Hepatocyte (in vitro differentiated cells): ENCODE data around the gene ATP2B3. TPM values are rescaled to one million over a fixed set of nuclear protein-coding genes. Genes with fewer than 3 reads are reported as not detected.

Experiments
- DNase-seq: peaks from one replicate; pipeline ENCODE4 v3.0.0-alpha.2; 2016; ENCODE audit warnings: low spot score
- H2AFZ ChIP-seq: fragments of 200-600 bp; sonication (generic); 2 replicates; pipeline ENCODE4 v1.6.0; 2016; ENCODE audit warnings: antibody characterized with exemption, mild to moderate bottlenecking
- H3K27ac ChIP-seq: fragments of 200-600 bp; sonication (generic); 2 replicates; pipeline ENCODE4 v1.5.1; 2016; ENCODE audit warnings: mild to moderate bottlenecking
- H3K27me3 ChIP-seq: fragments of 200-600 bp; sonication (generic); 2 replicates; pipeline ENCODE4 v1.6.1; 2016
- H3K36me3 ChIP-seq: fragments of 200-600 bp; sonication (generic); replicated peaks from 2 replicates; pipeline ENCODE4 v1.5.1; 2016; ENCODE audit warnings: low read depth; ENCODE audit not compliant: insufficient read depth
- H3K4me1 ChIP-seq: fragments of 200-600 bp; sonication (generic); 2 replicates; pipeline ENCODE4 v1.5.1; 2016; ENCODE audit warnings: mild to moderate bottlenecking, moderate library complexity; ENCODE audit not compliant: insufficient read depth
- H3K4me2 ChIP-seq: fragments of 200-600 bp; sonication (generic); 2 replicates; pipeline ENCODE4 v1.6.0; 2016
- H3K4me3 ChIP-seq: fragments of 200-600 bp; sonication (generic); 2 replicates; pipeline ENCODE4 v1.5.1; 2016; ENCODE audit warnings: mild to moderate bottlenecking
- H3K79me2 ChIP-seq: fragments of 200-600 bp; sonication (generic); 2 replicates; pipeline ENCODE4 v1.6.0; 2017; ENCODE audit warnings: mild to moderate bottlenecking
- H3K9me2 ChIP-seq: fragments of 200-600 bp; sonication (generic); replicated peaks from 2 replicates; pipeline ENCODE4 v1.6.0; 2017; ENCODE audit warnings: mild to moderate bottlenecking; ENCODE audit not compliant: insufficient read depth
- H3K9me3 ChIP-seq: fragments of 200-600 bp; sonication (generic); 2 replicates; pipeline ENCODE4 v1.5.1; 2016; ENCODE audit warnings: low read depth, mild to moderate bottlenecking
- H4K20me1 ChIP-seq: fragments of 200-600 bp; sonication (generic); 2 replicates; pipeline ENCODE4 v1.6.0; 2016; ENCODE audit warnings: mild to moderate bottlenecking; ENCODE audit not compliant: insufficient read depth, poor library complexity, severe bottlenecking
- EZH2 ChIP-seq: fragments of 200-600 bp; sonication (generic); IDR thresholded peaks from 2 replicates; pipeline ENCODE4 v1.6.1; 2016; ENCODE audit warnings: antibody characterized with exemption, mild to moderate bottlenecking, borderline replicate concordance
- EZH2phosphoT487 ChIP-seq: fragments of 200-600 bp; sonication (generic); IDR thresholded peaks from one replicate; pipeline ENCODE4 v1.6.1; 2018; ENCODE audit warnings: antibody characterized with exemption, mild to moderate bottlenecking, low read depth, moderate library complexity; ENCODE audit not compliant: unreplicated experiment, severe bottlenecking
- WGBS: methylation state at CpG from one replicate; pipeline ENCODE4 v1.1.6; 2016; ENCODE audit warnings: low lambda C conversion rate; ENCODE audit errors: missing lambda C conversion rate; 5-methylcytosine and 5-hydroxymethylcytosine counted together
- polyA plus RNA-seq: library from polyadenylated mRNA; unstranded; fragments of >200 nt; fragmentation: Nextera tagmentation; extraction: Ambion mirVana; gene quantifications from 2 replicates; pipeline ENCODE4 v1.2.1, GENCODE V29; 2016
- total RNA-seq: library from RNA; depleted of rRNA; stranded (reverse); fragments of >200 nt; gene quantifications from 2 replicates; pipeline ENCODE4 v1.2.3, GENCODE V29; 2014
- TF ChIP-seq, protein P1 (sequence below): fragments of 200-600 bp; sonication (generic); IDR thresholded peaks from 2 replicates; pipeline ENCODE4 v1.5.1; 2016; ENCODE audit warnings: antibody characterized with exemption, mild to moderate bottlenecking; ENCODE audit not compliant: poor library complexity

ATP2B3 gene
- total and polyA plus RNA-seq, 2 experiments from 2014 or later, result 0.07 TPM; not detected in 1

DNA sequence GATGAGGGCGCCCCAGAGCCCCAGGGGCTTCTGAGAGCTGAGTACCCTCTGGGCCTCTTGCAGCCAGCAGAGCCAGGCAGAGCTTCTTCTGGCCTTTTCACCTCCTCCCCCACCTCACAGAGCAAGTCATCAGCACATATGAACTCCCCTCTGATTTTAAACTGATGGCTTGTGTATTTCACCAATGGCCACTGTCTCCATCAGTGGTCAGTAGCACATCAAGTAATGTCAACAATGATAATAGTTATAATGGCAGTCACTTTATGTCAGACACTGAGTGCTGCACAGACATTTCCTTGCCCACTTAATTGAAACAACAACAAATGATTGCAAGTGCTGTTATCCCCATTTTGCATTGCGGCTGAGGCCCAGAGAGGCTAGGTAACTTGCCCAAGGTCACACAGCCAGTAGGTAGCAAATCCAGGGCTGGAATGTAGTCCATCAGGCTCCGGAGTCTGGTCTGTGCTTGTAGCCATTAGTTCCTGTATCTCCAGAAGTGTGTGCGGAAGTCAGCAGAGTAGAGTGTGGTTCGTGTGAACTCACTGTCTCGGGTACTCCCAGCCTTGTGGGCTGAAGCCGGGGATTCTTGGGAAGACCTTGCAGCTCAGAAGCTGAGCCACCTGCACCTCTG, 3.0 kb downstream of the ATP2B3 start:
- Histone ChIP-seq H3K4me2 (no peak overlapping the region), H3K36me3 (no peaks in the 10 kb centered on the region), H3K4me1 (no peaks in the 10 kb centered on the region), H3K27me3 (peaks cover 6% of the 10 kb centered on the region), H3K79me2 (no peaks in the 10 kb centered on the region), H3K27ac (no peak overlapping the region), H3K4me3 (no peak overlapping the region), H3K9me3 (no peaks in the 10 kb centered on the region), H4K20me1 (no peaks in the 10 kb centered on the region), H2AFZ (no peak overlapping the region), H3K9me2 (no peaks in the 10 kb centered on the region)
- TF ChIP-seq EZH2 (no peak), EZH2phosphoT487 (no peak)
- TF ChIP-seq, protein P1, sequence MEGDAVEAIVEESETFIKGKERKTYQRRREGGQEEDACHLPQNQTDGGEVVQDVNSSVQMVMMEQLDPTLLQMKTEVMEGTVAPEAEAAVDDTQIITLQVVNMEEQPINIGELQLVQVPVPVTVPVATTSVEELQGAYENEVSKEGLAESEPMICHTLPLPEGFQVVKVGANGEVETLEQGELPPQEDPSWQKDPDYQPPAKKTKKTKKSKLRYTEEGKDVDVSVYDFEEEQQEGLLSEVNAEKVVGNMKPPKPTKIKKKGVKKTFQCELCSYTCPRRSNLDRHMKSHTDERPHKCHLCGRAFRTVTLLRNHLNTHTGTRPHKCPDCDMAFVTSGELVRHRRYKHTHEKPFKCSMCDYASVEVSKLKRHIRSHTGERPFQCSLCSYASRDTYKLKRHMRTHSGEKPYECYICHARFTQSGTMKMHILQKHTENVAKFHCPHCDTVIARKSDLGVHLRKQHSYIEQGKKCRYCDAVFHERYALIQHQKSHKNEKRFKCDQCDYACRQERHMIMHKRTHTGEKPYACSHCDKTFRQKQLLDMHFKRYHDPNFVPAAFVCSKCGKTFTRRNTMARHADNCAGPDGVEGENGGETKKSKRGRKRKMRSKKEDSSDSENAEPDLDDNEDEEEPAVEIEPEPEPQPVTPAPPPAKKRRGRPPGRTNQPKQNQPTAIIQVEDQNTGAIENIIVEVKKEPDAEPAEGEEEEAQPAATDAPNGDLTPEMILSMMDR, result no peak
- 76% methylated on average over 7 of the region's 7 CpGs for WGBS
- DNase-seq, result no peak

DNA sequence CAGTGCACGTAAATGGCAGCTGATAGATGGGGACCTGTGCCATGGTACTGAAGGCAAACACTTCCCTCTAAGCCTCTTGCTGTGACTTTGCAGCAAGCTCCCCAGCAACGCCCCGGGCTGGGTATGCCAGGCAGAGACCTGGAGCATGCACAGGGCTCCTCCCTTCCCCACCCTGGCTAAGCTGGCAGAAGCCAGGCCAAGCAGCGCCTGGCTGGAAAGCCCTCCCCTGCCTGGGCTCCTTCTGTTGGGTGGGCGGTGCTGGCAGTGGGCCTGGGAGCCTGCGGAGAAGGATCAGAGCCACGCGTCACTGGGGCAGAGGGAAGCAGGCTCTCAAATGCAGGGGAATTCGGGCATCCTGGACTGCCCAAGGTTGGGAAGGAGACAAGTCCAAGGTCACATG, 3.6 kb downstream of the ATP2B3 start:
- H3K27ac ChIP-seq, result no peak overlapping the region
- H3K9me2 ChIP-seq, result no peaks in the 10 kb centered on the region
- H4K20me1 ChIP-seq, result no peaks in the 10 kb centered on the region
- H3K9me3 ChIP-seq, result no peaks in the 10 kb centered on the region
- TF ChIP-seq EZH2 (no peak), EZH2phosphoT487 (no peak)
- TF ChIP-seq, protein P1, result no peak
- H3K36me3 ChIP-seq, result no peaks in the 10 kb centered on the region
- peaks cover 6% of the 10 kb centered on the region for H3K27me3 ChIP-seq
- no peaks in the 10 kb centered on the region for H3K4me1 ChIP-seq
- WGBS, result 82% methylated on average over 9 of the region's 9 CpGs
- no peak overlapping the region for H3K4me2 ChIP-seq
- no peak overlapping the region for H2AFZ ChIP-seq
- DNase-seq, result no peak
- H3K4me3 ChIP-seq, result no peak overlapping the region
- no peaks in the 10 kb centered on the region for H3K79me2 ChIP-seq

DNA sequence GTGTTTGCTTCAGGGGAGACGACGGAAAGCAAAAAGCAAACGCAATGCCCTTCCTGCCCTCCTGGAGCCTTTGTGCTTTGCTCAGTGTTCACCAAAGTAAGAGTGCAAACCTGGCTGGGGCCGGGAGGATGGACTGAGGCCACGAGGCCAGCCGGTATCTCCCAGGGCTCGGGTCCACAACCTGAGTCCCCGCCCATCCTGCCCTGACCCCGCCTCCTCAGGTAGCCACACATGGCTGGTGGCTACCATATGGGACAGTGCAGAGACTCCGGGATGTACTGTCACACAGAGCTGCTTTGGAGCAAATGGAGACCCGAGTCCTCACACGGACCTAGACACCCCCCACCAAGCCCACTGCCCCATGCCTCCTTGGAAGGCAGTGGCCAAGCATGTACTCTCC, 4.8 kb downstream of the ATP2B3 start:
- no peak overlapping the region for H2AFZ ChIP-seq
- WGBS, result 68% methylated on average over 12 of the region's 12 CpGs
- TF ChIP-seq, protein P1, result no peak
- TF ChIP-seq EZH2phosphoT487 (no peak), EZH2 (no peak)
- H3K27ac ChIP-seq, result no peak overlapping the region
- H4K20me1 ChIP-seq, result no peaks in the 10 kb centered on the region
- no peaks in the 10 kb centered on the region for H3K79me2 ChIP-seq
- no peak overlapping the region for H3K4me2 ChIP-seq
- no peak for DNase-seq
- no peaks in the 10 kb centered on the region for H3K4me1 ChIP-seq
- no peaks in the 10 kb centered on the region for H3K36me3 ChIP-seq
- no peak overlapping the region for H3K4me3 ChIP-seq
- no peaks in the 10 kb centered on the region for H3K9me3 ChIP-seq
- H3K9me2 ChIP-seq, result no peaks in the 10 kb centered on the region
- peaks cover 6% of the 10 kb centered on the region for H3K27me3 ChIP-seq
